AG10803 (cell line): ENCODE results near the gene FAM25C.
A peak's percentile ranks its signal among the peaks of the same experiment; 100 is the strongest.
"Not testable (repeated sequence)": the region's sequence is repeated elsewhere in the genome, so short reads cannot be mapped to it uniquely, and the experiment has no call there.

Source experiments
- DNase-seq: peaks from one replicate; pipeline ENCODE4 v3.0.0; 2010; ENCODE audit warnings: low read depth
- H3K4me3 ChIP-seq: 2 replicates; pipeline ENCODE4 v1.5.1; 2011; ENCODE audit warnings: mild to moderate bottlenecking, low read length, control low read depth

Gene FAM25C

DNA sequence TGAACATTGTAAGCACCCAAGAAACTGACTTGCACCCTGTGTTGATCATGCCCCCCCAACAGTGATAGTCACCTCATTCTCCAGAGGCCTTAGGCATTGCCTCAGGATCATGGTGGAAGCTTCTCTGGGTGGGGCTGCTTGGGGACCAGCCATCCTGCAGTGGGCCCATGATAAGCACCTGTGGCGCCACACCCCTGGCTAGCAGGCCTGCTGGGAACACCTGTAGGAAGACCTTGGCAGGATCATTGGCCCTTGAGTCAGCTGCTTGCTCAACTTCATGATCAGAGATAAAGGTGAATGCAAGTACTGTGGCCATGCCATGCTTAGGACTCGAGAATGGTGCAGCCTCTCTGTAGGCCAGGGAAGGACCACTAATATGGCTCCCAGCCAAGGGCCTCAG lies 38.9 kb downstream of the FAM25C start:
- DNase-seq, result not testable (repeated sequence)

DNA sequence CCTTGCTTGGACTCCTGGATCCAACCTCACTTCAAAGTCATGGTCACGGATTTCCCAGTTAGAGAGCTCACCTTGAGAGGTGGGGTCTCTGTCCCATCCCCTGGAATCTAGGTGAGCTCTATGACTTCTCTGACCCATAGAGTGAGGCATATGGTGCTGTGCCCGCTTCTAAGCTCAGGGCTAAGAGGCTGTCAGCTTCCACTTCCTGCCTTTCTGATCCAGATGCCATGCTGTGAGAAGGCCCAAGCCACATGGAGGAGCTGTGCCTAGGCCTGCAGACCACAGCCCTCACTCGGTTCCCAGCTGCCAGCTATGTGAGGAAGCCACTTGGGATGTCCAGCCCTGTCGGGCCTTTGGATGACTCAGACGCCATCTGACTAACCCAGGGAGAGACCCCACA lies 39.9 kb downstream of the FAM25C start:
- peak; percentile 0 for DNase-seq

More for the DNA sequence above, 38.9 kb downstream of the FAM25C start:
- H3K4me3 ChIP-seq, result not testable (repeated sequence)

DNA sequence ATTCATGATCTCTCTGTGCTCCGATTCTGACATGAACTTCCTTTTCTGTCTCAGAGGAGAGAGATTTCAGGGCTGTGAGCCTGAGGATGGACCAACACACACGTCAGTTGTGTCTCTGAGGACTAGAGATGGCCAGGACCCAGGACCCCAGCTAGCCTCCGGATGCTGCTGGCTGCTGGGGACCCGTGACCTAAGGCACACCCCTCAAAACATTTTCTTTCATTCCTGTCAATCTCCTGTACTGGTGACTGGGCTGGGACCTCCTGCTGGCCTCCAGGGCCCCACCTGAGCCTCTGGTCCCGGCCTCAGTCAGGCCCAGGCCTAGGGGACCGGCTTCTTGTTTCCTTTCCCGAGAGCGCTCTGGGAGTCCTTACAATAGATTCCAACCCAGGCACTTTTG lies 42.4 kb downstream of the FAM25C start:
- H3K4me3 ChIP-seq, DNase-seq: not testable (repeated sequence)

More for the DNA sequence above, 39.9 kb downstream of the FAM25C start:
- not testable (repeated sequence) for H3K4me3 ChIP-seq

DNA sequence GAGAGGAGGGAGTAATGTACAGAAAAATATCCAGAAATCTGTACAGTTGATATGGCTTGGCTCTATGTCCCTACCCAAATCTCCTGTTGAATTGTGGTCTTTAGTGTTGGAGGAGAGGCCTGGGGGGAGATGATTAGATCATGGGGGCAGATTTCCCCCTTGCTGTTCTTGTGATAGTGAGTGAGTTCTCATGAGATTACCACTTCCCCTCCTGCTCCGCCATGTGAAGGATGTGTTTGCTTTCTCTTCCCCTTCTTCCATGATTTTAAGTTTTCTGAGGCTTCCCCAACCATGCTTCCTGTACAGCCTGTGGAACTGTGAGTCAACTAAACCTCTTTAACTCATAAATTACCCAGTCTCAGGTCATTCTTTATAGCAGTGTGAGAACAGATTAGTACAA lies 52.2 kb downstream of the FAM25C start:
- not testable (repeated sequence) for H3K4me3 ChIP-seq, DNase-seq
